GM19328 (cell line): ENCODE data around the gene IDH2.

Source experiments
- ATAC-seq: cut with Tn5 transposase; IDR thresholded peaks from one replicate; pipeline ENCODE4 v1.9.1; 2021; ENCODE audit warnings: mild to moderate bottlenecking, moderate library complexity; ENCODE audit not compliant: unreplicated experiment

Gene IDH2

DNA sequence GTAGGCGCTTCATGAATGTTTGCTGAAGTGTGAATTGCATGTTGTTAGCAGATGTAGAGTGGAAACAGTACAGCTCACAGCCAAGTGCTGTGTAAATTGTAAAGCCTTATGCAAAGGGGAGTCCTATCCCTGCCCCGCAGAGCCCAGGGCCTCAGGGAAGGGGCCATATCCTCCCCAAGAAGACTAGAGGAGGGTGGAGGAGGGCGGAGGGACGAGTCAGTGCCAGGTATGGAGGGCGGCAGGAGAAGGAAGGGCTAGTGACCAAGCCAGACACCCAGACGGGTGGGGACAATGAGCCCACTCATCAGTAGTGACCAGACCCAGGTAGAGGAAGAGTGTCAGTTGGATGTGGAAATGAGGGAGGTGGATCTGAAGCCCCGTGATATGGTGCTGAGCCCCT is 56.0 kb downstream of the IDH2 start:
- no peak for ATAC-seq

DNA sequence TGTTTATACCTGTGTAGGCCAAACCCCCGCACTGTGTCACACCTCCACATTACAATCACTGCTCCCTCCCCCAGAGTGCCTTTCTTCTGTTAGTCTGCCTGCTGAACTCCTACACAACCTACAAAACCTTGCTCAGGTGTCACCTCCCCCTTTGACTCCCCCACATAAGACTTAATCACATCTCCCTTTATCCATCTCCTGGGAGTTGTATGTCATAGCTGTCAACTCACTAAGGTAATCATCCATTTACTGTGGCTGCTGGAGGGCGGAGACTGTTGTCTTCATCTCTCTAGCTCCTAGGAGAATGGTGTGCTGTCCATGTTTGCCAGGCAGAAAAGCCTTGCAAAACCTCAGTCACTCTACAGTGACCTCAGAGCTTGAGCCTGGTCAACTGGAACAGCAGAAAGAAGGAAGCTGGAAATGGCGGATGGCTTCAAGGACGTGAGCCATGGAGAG is 57.3 kb downstream of the IDH2 start:
- ATAC-seq = no peak

DNA sequence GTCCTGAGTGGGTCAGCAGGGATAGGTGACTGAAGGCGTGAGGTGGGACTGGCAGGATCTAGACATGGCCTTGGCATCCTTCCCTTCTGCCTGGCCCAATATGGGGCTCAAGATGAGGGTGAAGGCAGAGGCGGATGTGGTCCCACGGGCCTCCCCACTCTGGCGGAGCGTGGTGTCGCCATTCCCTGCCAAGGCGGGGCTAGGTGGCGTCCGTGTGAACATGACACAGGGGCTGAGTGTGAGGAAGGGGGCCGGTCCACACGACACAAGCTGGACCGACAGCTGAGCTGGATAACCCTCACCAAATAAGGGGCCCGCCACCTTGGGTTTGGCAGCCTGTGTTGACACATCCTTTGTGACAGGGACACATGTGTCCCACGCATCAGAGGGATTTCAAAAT is 58.1 kb downstream of the IDH2 start:
- ATAC-seq = no peak

DNA sequence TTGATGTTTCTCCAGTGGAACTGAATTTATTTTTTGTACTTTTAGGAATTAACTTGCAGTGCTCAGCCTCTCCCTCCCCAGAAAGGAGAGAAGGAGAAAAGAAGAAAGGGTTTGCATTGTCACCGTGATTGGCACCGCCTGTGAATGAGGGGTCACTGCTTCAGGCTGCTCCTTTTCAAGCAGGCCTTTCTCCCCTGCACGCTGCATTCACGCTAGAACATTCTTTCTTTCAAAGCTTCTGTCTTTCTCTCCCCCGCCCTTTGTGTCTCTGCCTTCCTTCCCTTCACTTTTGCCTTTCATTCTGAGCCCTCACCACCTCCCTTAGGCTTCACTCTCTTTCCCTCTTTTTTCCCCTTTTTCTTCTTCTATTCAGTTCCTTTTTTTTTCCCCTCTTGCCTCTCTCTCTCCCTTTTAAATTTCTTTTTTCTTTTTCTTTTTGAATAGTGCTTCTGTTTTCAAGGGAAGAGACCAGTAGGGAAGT is 58.7 kb downstream of the IDH2 start:
- no peak for ATAC-seq

DNA sequence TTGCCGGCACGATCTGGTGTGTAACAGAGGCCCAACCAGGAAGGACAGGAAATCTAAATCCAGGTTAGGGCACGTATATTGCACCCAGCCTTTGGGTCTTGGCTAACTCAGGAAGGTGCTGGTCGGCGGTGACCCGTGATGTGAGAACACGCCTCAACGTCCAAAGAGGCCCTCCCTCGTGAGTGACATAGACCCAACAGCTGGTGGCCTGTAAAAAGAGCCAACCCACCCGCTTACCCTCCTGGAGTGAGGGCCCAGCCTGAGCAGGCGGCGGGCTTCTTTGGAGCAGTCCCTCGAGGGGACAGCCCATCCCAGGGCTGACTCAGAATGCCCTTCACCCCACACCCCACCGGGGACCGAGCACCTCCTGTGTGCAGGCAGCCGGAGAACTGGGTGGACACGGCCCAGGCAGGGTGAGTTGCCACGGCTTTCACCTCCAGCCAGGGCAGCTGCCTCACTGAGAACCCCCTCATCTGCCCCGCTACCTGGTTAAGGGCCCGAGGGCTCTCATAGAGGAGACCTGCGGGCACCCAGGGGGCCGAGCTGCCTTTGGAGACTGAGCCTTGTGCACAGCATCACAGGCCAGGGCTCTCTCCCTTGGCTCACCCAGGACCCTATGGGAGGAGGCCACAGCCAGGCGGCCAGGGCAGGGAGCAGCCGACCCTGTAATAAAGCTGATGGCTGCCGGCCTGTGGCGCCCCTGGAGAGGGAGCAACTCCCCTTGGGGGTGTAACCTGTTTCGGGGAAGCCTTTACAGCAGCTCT is 59.3 kb downstream of the IDH2 start:
- ATAC-seq = no peak

DNA sequence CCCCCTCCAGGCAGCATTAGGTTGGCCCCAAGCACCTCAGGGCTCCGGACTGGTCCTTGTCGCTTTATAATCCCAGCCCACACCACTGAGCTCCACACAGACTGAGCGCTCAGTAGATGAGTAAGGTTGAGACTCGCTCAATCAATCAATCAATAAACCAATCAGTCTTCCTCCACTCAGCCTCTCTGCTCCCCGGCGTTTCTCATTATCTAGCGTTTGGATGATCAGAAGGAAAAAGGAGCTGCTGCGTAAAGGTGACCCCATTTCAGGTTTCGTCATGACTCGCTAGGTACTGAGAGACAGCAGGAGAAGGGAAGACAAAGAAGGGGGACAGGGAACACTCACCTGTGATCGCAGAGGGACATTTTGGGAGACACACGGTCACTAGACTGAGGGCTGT is 59.9 kb downstream of the IDH2 start:
- no peak for ATAC-seq

DNA sequence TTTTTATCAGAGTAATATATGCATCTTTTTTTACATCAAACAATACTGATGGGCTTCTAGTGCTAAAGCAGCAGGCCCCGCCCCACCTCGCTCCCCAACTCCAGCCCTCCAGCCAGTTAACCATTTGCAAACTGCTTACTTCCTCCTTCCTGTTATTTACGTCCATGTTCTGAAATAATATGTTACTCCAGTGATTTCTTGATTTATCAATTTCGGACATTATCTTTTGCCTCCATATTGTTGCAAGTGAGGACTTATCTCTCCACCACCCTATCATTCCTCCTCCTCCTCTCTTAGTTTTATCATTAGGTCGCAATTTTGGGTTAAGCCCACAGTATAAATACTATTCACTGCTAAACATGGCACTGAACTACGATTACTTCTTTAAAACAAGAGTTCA is 61.6 kb downstream of the IDH2 start:
- ATAC-seq = no peak

DNA sequence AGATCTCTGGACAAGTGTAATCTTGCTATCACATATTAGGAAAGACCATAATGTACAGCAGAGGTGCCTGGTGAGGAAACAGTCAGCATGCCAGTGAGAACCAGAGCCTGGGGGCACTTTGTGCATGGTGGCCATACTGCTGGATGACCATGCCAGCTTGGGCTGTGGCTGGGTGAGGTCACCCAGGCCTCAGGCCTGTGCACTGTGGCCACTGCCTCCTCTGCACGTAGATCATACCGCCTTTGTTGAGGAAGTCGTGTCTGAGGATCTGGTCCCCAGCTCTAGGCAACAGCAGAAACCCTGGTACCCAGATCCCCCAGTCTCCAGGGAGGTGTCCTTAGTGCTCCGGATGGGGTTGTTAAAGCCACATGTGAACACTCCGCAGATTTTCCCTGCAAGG is 62.3 kb downstream of the IDH2 start:
- no peak for ATAC-seq

DNA sequence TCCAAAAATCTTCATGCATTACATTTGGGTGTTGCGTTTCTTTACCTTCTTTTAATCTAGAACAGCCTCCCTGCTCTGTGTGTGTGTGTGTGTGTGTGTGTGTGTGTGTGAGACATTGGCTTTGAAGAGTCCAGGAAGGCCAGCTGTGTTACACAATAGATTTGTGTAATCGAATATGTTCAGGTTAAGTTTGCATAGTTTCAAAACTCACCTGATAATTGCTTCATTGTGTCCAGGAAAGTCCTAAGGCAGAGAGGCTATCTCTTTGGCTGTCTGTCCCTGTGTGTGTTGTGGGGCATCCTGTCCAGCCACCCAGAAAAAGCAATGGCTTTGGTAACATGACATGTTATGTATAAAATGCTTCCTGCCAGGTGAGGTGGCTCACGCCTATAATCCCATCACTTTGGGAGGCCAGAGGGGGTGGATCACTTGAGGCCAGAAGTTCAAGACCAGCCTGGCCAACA is 63.6 kb downstream of the IDH2 start:
- no peak for ATAC-seq

DNA sequence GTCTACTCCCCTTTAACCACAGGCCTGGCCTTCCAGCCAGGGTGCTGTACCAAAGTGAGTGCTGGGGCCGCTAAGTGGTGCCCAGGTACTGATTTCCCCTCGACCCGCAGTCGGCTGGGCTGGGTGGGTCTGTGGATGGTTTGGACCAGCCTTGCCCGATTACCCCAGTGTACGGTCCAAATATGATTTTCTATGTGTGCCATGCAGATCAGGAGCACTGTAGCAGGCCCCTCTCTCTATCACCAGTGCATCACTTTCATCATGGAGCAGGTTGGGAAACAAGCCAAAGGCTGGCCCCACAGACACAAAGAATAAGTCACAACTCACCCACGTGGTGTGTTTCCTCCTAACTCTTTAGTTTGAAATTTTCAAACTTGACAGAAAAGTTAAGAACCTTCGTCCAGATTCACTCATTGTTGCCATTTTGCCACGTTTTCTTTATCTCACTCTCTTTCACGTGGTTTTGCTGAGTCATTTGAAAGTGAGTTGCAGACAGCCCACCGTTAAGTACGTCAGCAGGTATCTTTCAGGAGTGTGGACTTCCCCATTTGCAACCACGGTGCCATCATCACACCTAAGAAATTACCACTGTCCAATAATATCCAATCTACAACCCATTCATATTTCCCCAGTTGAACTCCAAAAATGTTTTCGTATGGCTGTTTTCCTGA is 64.2 kb downstream of the IDH2 start:
- ATAC-seq = no peak

DNA sequence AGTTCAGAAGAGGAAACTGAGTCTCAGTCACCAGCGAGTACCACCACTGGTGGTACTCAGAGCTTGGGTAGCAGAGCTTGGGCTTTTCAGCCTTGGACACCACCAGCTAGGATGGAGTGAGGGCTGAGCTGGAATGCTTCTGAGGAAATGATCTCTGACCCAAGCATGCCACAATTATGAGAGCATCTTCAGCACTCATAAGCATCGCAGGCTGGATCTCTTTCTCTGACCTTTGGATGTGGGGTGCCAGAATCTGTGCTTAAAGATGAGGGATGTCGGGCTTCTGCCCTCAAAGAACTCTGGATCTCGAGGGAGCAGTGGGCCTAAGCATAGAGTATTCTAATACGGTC is 64.8 kb downstream of the IDH2 start:
- no peak for ATAC-seq

DNA sequence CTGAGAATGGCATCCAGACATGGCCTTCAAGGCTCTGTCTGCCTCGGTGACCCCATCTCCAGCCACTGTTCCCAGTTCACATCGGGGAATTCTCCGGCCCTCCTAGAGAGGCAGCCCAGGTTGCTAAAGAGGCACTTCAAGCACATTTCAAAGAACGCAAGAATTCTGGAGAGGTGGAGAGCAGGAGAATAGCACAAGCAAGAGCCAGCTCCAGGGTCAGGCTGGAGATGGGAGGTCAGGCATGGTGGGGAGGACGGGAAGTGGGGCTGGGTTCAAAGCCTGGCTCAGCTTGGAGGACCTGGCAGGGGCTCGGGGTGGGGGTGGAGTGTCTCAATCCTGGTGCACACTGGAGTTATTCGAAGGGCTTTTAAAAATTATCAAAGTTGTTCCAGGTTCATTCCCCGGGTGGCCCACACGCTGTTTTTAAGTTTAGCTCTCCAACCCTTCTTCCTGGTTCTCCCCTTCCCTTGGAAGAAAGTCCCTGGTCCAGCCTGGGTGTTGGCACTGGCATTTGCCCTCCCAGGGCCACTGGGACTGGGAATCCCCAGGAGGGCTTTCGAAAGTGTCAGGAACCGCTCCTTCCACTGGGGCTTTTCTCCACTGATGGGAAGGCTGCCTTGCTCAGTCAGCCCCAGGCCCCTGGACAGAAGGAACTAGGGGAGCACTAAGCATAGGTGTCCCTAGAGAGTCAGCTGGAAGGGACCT is 65.3 kb downstream of the IDH2 start:
- ATAC-seq = no peak

DNA sequence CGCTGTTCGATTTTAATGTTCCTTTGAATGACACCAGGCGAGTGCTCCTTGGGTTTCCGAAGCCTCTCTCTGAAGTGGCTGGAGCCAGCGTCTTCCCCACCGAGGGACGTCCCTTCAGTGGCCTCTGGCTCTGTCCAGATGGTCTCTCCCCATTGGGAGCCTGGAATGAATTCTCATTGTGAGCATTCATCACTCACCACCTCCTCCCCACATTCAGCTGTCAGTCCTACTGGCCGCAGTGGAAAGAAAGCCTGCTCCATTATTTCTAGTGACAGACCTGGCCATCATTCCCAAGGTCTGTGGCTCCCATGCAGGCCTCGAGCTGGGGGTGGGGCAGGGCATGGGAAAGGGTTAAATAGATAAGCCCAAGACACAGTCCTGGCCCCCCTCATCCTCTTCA is 65.9 kb downstream of the IDH2 start:
- ATAC-seq = no peak

DNA sequence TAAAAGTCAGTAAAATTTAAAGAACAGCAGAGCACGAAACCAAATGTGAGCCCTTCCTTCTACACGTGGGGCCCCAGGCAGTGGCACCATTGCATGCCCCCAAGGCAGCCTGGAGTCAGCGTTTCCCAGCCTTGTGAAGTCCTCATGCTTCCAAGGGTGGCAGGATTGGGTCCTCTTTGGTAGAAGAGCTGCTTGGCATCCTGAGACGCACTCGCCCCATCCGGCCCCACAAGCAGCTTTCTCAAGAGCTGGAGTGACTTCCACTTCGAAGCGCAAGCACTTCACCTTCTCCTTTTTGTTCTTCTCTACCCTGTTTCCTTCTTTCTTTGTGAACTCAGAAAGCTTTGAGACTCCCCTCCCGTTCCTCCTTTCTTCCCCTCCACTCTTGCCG is 66.4 kb downstream of the IDH2 start:
- no peak for ATAC-seq

DNA sequence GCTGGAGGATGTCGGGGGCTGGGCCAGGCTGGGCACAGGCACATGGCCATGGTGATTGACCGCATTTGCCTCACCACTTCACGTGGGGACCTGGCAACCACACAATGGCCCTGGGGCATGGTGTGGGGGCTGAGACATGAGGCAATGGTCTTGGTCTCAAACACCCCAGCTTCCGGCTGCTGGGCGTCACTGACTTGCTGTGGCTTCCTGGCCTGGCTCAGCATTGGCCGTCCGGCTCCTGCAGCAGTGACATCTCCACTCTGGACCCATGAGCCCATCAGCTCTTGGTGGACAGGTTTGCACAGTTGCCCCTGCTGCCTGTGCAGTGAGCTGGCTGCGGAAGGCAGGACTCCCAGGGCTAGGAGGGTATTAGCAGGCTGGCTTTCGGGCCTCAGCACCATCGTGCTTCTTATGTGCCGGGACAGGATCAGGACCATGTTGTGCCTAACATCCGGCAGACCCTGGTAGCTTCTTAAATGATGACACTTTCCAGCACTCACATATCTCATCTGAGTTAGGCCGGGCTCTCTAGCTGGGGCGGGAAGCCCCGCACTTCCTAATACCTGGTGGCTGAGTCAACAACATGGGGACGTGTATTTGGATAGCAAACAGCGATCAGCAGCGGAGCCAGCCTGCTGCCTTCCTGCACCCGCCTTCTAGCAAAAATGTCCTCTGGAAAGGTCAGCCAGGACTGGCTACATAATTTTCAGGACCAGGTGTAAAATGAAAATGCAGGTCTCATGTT is 67.0 kb downstream of the IDH2 start:
- no peak for ATAC-seq

DNA sequence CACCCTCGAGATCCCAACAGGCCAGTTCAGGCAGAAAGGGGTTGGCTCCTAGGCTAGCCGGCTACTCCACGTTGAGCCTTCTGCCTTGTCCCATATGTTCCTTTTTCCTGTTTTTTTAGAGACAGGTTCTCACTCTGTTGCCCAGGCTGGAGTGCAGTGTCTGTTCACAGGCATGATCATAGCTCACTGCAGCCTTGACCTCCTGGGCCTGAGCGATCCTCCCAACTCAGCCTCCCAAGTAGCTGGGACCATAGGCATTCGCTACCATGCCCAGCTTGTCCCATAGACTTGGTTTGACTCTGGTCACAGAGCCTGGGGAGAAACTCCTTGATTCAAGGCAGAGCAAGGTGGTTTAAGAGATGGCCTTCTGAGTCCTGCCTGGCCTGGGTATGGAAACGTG is 68.8 kb downstream of the IDH2 start:
- no peak for ATAC-seq
